ENCODE data around the gene RTEL1.
A peak's percentile ranks its signal among the peaks of the same experiment; 100 is the strongest.

RTEL1 gene

GRCh38 chr20:63673951-63674350, 15.8 kb downstream of the RTEL1 start:
- Histone ChIP-seq H3K4me1 (ENCODE audit: insufficient read depth, low read length) (no peaks in the 10 kb centered on the region), H3K4me3 (ENCODE audit: low read depth in 1 of 2, low read length in 2 of 2) (no peak overlapping the region), H3K27me3 (ENCODE audit: insufficient read depth, low read length, poor library complexity) (no peaks in the 10 kb centered on the region), H3K79me2 (ENCODE audit: insufficient read depth, low read length) (no peaks in the 10 kb centered on the region), H3K9ac (ENCODE audit: low read depth, low read length) (no peak overlapping the region), H3K27ac (ENCODE audit: low read length) (no peak overlapping the region), H2AFZ (ENCODE audit: low read depth, low read length) (no peak overlapping the region), H3K4me2 (ENCODE audit: insufficient read depth, low read length) (no peak overlapping the region), H3K9me3 (ENCODE audit: insufficient read depth, low read length, severe bottlenecking) (no peaks in the 10 kb centered on the region), H3K36me3 (ENCODE audit: insufficient read depth, low read length) (peaks cover 68% of the 10 kb centered on the region), H4K20me1 (ENCODE audit: insufficient read depth, low read length) (no peaks in the 10 kb centered on the region)
- ATAC-seq (ENCODE audit: insufficient read depth, low read depth): 0 out of 3 replicates have a peak, but pooled peaks have one; percentile 17
- no peak for DNase-seq
- TF ChIP-seq EZH2 (IDR thresholded peaks at IDR 0.05; ENCODE audit: borderline replicate concordance, low read depth, low read length, severe bottlenecking): no peak
- TF ChIP-seq CTCF (IDR thresholded peaks at IDR 0.05; ENCODE audit: borderline replicate concordance, extremely low read depth, low read length, poor library complexity, severe bottlenecking): no peak

GRCh38 chr20:63675681-63676368, 17.7 kb downstream of the RTEL1 start:
- DNase-seq: no peak
- H3K27me3 ChIP-seq (ENCODE audit: insufficient read depth, low read length, poor library complexity): no peaks in the 10 kb centered on the region
- no peak overlapping the region for H3K4me2 ChIP-seq (ENCODE audit: insufficient read depth, low read length)
- H2AFZ ChIP-seq (ENCODE audit: low read depth, low read length): no peak overlapping the region
- H3K9ac ChIP-seq (ENCODE audit: low read depth, low read length): no peak overlapping the region
- peaks cover 76% of the 10 kb centered on the region for H3K36me3 ChIP-seq (ENCODE audit: insufficient read depth, low read length)
- TF ChIP-seq EZH2 (IDR thresholded peaks at IDR 0.05; ENCODE audit: borderline replicate concordance, low read depth, low read length, severe bottlenecking) (no peak), CTCF (IDR thresholded peaks at IDR 0.05; ENCODE audit: borderline replicate concordance, extremely low read depth, low read length, poor library complexity, severe bottlenecking) (no peak)
- peaks cover 8% of the 10 kb centered on the region; the same call in 1 of the 2 replicates for H4K20me1 ChIP-seq (ENCODE audit: insufficient read depth, low read length)
- no peak overlapping the region for H3K27ac ChIP-seq (ENCODE audit: low read length)
- no peaks in the 10 kb centered on the region for H3K9me3 ChIP-seq (ENCODE audit: insufficient read depth, low read length, severe bottlenecking)
- no peak for ATAC-seq (ENCODE audit: insufficient read depth, low read depth)
- H3K4me3 ChIP-seq (ENCODE audit: low read depth in 1 of 2, low read length in 2 of 2): no peak overlapping the region
- H3K79me2 ChIP-seq (ENCODE audit: insufficient read depth, low read length): no peaks in the 10 kb centered on the region
- H3K4me1 ChIP-seq (ENCODE audit: insufficient read depth, low read length): no peaks in the 10 kb centered on the region

GRCh38 chr20:63678071-63678470, 20.0 kb downstream of the RTEL1 start:
- no peaks in the 10 kb centered on the region for H3K9me3 ChIP-seq (ENCODE audit: insufficient read depth, low read length, severe bottlenecking)
- H2AFZ ChIP-seq (ENCODE audit: low read depth, low read length): no peak overlapping the region
- no peak overlapping the region for H3K4me3 ChIP-seq (ENCODE audit: low read depth in 1 of 2, low read length in 2 of 2)
- no peaks in the 10 kb centered on the region for H3K4me1 ChIP-seq (ENCODE audit: insufficient read depth, low read length)
- no peak overlapping the region for H3K4me2 ChIP-seq (ENCODE audit: insufficient read depth, low read length)
- H3K9ac ChIP-seq (ENCODE audit: low read depth, low read length): no peak overlapping the region
- ATAC-seq (ENCODE audit: insufficient read depth, low read depth): no peak
- no peak overlapping the region for H3K27ac ChIP-seq (ENCODE audit: low read length)
- H4K20me1 ChIP-seq (ENCODE audit: insufficient read depth, low read length): peaks cover 15% of the 10 kb centered on the region
- no peaks in the 10 kb centered on the region for H3K27me3 ChIP-seq (ENCODE audit: insufficient read depth, low read length, poor library complexity)
- DNase-seq: no peak
- H3K79me2 ChIP-seq (ENCODE audit: insufficient read depth, low read length): no peaks in the 10 kb centered on the region
- H3K36me3 ChIP-seq (ENCODE audit: insufficient read depth, low read length): peaks cover 80% of the 10 kb centered on the region
- TF ChIP-seq CTCF (IDR thresholded peaks at IDR 0.05; ENCODE audit: borderline replicate concordance, extremely low read depth, low read length, poor library complexity, severe bottlenecking): no peak
- no peak for TF ChIP-seq EZH2 (IDR thresholded peaks at IDR 0.05; ENCODE audit: borderline replicate concordance, low read depth, low read length, severe bottlenecking)

Measured in DND-41 (cell line).